Activated CD4-positive, alpha-beta T cell treated with anti-CD3 and anti-CD28 coated beads, Interleukin-2, amount 50 U/mL, for 24 hours (primary cell): ENCODE data around the gene DCUN1D1.

Experiments used
- DNase-seq, 2 donors: peaks; one replicate each; pipeline ENCODE4 v3.0.0-alpha.2; 2020; ENCODE audit warnings: low read depth in 1 of 2, low spot score in 1 of 2

The DCUN1D1 gene

DNA sequence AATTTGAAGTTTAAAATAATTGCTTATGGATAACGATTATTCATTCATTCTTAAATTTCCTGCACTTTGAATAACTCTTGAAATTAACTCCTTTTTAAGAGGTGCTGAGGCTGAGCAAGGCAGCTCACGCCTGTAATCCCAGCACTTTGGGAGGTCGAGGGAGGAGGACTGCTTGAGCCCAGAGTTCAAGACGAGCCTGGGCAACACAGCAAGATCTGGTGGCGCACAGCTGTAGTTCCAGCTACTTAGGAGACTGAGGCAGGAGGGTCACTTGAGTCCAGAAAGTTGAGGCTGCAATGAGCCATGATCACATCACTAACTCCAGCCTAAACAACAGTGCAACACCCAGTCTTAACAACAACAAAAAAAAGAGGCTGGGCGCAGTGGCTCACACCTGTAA, 8.0 kb downstream of the DCUN1D1 start:
- DNase-seq: no peak

DNA sequence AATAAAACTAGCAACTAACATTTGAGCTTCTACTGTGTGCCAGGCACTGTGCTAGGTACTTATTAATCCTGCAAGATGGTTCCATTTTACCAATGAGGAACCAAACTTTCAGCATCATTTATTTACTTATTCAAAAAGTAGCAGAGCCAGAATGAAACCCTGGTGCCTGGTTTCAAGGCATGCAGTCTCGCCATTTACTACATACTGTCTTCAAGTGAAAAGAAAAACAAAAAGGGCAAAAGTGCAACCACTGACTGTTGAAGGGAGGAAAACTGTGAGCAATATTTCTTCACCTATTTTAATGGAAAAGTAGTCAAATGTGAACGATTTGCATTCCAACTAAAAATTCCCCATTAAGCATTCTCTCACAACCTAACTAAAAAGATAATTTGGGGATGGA, 8.7 kb downstream of the DCUN1D1 start:
- no peak for DNase-seq

DNA sequence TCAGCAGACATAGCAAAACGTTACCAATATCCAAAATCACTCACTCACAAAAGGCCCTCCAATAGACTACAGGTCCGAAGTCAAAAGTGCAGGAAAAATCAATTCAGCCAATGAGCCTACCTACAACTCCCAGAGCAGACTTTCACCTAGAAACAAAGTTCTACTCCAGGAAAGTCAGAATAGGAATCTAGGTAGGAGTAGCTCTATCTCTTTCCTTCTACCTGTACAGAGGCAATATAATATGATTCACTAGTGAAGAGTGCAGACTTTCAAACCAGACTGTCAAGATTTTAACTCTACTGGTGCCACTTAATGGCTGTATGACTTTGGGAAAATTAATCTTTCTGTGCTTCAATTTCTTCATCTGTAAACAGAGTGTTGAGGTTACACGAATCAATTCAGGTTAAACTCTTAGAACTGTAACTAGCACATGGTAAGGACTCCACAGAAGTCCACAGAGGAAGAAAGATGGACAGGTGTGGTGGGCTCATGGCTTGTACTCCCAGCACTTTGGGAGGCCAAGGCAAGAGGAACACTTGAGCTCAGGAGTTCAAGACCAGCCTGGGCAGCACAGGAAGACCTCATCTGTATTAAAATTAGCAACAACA, 9.4 kb downstream of the DCUN1D1 start:
- DNase-seq: no peak

DNA sequence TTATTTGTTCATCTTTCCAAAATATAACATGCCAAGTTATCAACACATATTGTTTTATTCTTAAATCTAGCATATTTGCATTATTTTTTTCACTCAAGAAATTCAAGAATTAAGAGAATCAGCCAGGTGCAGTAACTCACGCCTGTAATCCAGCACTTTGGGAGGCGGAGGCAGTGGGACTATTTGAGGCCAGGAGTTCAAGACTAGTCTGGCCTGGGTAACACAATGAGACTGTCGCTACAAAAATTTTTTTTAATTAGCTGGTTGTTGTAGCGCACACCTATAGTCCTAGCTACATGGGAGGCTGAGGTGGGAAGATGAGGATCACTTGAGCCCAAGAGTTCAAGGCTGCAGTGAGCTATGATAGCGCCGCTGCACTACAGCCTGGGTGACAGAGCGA, 10.5 kb downstream of the DCUN1D1 start:
- no peak for DNase-seq

DNA sequence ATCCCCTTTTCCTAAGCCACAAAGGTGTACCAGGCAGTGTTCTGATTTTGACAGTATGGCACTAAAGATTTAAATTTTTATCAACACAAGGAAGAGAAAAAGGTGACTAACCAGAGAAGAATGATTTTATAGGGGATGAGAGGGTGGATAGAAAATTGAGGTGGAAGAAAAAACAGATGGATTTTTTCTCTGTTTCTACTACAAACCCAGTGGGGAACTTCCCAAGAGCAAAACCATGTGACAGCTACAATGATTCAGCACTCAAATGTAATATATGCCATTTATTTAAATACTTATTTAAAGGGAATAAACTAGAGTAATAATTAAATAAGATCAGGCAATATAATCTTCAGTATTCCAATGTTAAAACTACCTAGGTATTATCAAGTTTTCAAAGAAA, 11.1 kb downstream of the DCUN1D1 start:
- DNase-seq: no peak

DNA sequence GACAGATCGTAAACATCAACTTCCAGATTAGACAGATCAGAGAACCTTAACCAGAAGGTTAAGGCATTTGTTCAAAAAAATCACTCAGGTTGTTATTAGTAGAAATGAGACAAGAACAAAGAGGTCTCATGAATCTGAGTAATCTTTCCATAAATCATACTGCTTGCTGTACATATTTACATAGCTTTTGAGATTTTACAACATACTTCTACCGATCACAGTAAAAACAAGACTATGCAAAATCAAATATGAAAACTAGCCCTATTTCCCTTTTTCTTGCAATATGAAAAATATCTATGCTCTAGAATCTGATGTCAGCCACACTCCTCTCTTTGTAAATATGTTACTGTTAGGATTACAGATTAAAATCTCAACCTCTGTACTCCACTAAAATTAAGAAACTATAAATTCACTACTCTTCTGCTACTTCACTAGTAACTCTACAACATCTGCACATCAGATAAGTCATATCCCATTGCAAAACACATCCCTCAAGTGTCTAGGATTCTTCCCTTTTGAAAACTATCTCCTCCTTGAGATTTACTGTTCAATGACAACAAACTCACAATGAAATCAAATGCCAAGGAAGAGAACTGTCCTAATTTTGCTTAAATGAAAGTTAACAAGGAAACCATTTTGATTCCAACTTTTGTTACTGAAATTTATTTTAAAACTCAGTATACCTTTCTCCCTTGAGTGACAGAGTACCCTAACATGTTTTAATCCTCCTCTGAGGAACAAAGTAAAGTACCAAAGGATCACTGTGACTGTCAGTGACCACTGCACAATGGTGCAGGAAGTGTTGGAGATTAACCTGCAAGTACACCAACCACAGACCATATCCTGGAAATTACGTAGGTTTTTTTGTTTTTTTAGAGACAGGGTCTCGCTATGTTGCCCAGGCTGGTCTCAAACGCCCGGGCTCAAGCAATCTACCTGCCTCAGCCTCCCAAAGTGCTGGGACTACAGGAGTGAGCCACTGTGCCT, 12.8 kb downstream of the DCUN1D1 start:
- DNase-seq: no peak

DNA sequence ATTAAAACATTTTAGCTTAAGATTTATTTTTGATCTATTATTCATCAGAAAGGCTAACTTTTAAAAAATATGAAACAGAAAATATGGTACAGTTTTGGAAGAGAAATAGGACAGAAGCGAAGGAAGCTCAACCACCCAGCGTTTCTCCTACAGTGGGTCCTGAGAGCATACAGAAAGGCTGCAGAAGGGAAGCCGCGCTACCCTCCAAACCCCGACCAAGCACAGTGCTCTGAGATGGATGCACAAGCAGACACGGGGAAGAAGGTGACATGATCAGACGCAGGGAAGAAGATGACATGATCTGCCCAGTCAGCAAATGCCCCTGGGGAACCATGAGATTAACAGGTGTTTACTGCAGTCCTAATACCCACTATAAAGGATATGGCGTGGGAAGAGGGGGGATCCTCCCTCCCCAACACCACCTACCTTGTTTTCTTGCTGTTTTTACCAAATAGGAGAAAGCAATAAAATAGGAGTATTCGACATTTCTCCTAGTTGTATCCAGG, 14.4 kb downstream of the DCUN1D1 start:
- no peak for DNase-seq

DNA sequence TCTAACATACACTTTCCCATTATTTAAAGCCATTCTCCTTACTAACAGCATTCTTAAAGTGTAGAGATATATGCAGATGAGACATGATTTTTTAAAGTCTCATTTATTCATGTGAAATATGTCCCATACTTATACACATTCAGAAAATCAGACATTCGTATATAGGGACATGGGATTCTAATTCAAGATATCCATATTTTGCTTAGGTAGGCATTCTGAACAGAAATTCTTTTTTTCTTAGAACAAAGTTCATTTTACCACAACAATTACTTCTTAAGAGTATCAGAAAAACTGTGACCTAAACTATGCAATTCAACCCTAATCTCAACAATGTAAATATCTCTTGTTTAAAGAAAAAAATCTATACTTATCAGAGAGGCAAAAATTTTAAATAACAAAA, 16.2 kb downstream of the DCUN1D1 start:
- no peak for DNase-seq

DNA sequence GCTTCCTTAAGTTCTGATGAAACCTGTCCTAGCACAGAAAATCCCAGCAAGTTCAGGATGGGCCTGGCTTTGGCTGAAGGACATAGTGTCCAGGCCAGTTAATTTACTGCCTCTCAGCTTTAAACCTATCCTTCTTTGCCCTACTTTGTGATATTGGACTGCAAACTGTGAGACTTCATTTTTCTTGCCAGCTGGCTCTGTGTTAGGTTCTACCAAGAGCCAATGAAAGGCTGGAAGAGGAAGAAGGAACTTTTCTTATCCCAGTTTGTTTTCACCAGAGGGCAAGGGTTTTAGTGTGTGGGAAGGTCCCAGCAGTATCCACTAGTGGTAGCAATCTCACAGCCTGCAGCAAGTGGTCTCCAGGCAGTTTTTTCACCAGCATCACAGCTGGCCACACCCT, 18.2 kb downstream of the DCUN1D1 start:
- DNase-seq: no peak

DNA sequence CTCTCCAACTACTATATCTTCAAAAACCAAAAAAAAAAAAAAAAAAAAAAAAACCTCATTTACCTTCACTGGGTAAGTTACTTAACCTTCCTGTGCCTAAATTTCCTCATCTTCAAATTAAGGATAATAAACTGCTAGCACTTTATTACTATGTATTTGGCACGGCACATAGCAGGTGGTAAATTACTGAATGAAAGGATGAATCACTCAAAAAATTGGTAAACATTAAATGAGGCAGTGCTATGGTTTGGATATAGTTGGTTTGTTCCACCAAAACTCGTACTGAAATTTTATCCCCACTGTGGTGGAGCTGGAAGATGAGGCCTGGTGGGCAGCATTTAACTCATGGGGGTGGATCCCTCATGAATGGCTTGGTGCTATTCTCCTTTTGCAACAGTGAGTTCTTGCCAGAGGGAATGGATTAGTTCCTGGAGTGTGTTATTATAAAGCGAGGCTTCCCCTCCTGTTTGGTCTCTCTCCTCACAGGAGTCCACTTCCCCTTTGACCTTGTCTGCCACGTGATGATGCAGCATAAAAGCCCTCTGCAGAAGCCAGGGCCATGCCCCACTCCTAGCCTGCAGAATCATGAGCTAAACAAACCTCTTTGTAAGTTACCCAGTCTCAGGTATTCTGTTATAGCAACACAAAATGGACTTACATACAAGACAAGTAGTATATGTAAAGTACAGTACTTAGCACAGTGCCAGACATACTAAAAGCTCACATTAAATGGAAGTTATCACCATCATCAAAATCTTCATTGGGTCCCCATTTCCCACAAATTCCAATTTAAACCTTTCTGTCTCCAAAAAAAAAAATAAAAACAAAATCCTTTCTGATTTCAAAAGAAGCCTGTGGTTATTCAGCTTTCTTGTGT, 20.6 kb downstream of the DCUN1D1 start:
- no peak for DNase-seq

DNA sequence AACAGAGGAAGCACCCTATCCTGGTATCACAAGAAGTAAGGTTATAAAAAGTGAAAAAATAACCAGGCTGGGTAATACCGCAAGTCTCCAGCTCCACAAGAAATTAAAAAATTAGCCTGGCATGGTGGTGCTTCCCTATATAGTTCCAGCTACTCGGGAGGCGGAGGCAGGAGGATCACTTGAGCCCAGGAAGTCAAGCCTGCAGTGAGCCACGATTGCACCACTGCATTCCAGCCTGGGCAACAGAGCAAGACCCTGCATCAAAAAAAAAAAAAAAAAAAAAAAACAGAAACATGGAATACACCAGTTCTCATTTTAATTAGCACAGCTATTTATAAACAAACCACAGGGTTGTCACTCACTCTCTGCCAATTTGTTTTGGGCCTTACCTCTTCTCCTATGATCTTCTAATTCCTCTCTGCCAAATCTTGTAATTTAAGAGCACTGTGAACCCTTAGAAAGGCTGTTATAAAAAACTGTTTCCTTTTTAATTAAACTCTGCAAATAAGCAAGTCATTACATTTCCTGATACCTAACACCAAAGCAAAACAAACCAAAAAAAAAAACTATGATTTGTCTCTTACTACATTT, 22.6 kb downstream of the DCUN1D1 start:
- no peak for DNase-seq

DNA sequence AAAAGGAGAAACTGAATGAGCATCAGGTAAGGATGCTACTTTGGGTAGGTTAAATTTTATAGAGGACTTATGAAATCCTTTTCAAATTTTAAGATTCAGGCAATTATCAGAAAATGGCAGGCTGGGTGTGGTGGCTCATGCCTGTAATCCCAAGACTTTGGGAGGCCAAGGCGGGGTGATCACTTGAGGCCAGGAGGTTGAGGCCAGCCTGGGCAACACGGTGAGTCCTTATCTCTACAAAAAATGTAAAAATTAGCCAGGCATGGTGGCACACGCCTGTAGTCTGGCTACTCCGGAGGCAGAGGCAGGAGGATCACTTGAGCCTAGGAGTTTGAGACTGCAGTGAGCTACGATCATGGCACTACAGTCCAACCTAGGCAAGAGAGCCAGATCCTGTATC, 23.1 kb downstream of the DCUN1D1 start:
- no peak for DNase-seq

DNA sequence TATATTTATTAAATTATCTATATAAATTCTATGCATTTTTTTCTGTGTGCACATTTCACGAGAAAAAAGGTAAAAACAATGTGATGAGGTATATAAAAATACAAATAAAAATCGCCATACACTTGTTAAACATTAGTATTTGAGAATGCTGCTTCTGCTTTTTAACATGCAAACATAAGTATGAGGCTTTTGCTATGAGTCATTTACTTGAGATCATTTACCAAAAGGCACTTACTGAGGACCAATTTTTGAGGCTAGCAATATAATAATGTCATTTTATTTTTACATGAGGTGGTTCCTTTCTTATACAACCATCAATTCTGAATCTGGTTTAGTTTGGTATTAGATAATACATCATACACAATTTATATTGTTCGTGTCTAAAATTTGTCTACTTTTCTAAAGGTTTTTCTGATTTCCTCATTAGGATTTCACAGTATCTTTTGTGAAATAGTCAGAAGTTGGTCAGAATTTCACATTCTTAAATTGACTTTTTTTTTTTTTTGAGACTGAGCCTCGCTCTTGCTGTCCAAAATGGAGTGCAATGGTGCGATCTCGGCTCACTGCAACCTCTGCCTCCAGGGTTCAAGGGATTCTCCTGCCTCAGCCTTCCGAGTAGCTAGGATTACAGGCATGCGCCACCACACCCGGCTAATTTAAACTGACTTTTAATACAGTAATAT, 25.6 kb downstream of the DCUN1D1 start:
- no peak for DNase-seq

DNA sequence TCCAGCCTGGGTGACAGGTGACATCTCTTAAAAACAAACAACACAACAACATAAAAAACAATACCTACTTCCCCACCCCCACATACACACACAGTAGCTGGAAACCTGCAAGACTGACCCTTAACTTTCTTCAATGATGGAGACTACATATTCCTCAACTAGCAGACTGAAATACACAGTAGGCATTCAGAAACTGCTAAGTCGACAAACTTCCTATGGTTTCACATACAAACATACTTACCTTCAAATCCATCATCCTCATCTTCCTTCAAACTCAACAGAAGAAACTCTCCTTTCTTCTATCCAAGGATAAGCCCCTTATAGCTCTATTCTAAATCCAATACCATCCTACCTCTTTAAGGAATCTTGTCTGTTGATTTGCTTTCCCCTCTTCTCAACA, 30.6 kb downstream of the DCUN1D1 start:
- DNase-seq: no peak

DNA sequence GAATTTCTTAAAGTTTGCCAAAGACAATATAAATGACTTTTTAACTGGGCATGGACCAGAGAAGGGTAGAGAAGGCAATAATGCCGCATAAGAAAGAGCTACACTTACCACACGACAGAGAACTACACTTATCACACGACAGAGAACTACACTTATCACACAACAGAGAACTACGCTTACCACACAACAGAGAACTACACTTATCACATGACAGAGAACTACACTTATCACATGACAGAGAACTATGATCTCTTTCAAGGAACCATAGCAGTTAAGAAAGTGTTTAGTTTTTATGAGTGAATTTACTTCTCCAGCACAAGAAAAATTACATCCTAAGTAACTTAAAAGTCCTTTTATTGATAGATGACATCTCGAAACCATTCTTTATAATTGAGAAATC, 32.0 kb downstream of the DCUN1D1 start:
- no peak for DNase-seq

DNA sequence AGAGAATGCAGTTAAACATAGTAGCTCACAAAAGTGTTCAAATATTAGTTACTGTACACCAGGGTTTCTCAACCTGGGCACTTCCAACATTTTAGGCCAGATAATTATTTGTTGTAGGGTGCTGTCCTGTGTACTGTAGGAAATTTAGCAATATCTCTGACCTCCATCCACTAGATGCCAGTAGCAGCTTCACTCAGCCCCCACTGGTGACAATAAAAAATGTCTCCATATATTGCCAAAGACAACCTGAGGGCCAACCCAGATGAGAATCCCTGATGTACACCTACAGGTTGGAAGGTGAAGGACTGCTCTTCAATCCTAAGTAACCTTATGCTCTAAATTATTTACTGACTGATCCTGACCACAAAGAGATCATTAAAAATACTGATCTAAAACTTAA, 32.5 kb downstream of the DCUN1D1 start:
- no peak for DNase-seq

DNA sequence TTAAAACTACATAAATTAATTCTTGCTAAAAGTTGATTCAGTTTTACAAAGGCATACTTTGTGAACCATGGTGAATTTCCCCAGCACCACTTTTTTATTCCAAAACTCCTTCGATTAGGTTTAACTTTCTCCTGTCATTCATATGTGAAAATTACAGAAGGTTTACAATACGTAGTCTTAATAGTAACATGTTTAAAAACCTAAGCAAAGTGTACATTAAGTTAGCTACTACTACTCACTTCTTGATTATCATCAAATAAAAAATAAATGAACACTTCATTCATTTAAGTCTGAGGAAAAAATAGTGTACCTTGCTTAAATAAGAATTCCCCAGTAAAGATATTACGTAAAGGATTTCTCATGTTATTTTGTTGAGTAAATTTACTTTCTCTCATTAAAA, 38.6 kb downstream of the DCUN1D1 start:
- no peak for DNase-seq

DNA sequence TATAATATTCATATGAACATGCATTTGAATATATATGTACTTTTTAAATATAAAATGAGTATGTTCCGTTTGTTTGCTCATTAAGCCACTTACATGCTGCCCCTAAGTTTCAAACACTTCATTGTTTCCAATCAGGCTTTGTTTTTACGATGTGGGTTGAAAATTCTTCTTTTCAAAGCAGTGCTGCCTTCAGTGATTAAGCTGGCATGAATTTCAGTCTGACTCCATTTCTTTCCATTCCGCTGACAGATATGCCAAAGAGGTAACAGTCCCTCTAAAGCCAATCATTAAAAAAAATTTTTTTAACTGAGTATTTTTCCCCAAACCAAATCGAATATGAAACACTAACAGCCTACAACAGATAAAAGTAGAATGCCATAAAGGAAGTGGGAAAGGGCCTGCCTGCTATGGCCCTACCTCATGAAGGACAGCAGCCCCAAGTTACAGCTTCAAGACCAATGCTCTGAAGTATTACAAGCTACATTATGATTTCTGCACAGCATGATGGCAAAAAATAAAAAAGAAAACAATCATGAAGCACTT, 40.0 kb downstream of the DCUN1D1 start:
- DNase-seq: no peak

DNA sequence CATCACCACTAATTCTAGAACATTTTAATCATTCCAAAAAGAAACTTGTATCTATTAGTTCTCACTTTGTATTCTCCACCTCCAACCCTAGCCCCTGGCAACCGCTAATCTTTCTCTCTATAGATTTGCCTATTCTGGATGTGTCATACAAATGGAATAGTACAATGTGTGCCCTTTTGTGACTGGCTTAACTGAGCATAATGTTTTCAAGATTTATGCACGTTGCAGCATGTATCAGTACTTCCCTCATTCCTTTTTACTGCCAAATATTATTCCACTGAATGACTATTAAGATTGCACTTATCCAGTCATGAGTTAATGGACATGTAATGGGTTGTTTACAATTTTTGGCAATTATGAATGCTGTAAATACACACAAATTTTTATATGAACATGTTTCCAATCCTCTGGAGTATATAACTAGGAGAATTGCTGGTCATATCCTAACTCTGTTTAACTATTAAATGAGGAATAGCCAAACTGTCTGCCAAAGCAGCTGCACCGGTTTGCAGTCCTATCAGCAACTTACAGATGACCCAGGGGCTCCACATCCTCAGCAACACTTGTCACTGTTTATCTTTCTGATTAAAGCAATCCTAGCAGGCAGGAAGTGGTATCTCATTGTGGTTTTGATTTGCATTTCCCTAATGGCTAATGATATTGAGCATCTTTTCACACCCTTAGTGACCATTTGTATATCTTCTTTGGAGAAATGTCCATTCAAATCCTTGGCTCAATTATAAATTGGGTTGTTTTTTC, 42.9 kb downstream of the DCUN1D1 start:
- no peak for DNase-seq

DNA sequence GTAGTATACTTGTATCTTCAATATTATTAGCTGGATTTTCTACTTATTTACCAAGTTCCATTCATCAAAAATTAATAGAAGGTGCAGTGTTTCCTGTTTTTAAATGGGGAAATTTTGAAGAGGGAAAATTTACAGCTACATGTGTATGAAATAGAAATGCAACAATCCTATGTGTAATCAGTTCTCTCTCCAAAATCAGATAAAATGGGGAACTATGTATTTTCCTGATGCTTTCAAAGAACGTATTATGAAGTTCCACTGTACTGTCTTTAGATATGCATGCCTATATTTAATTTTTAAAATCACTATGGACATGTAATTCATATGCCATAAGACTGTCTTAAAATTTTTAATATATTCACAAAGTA, 43.4 kb downstream of the DCUN1D1 start:
- DNase-seq: no peak
